ENCODE measurements around the gene SLC7A1.

Gene SLC7A1

GRCh38 chr13:29541400-29541799 lies 54.1 kb downstream of the SLC7A1 start:
- no peak for TF ChIP-seq MYC (IDR thresholded peaks at IDR 0.05; ENCODE audit: low read depth, low read length)
- TF ChIP-seq POLR2A (IDR thresholded peaks at IDR 0.05; ENCODE audit: extremely low read depth, insufficient read length): no peak
- TF ChIP-seq, protein P1, sequence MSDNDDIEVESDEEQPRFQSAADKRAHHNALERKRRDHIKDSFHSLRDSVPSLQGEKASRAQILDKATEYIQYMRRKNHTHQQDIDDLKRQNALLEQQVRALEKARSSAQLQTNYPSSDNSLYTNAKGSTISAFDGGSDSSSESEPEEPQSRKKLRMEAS (IDR thresholded peaks at IDR 0.05; ENCODE audit: low read depth, low read length): no peak
- TF ChIP-seq, protein P2, sequence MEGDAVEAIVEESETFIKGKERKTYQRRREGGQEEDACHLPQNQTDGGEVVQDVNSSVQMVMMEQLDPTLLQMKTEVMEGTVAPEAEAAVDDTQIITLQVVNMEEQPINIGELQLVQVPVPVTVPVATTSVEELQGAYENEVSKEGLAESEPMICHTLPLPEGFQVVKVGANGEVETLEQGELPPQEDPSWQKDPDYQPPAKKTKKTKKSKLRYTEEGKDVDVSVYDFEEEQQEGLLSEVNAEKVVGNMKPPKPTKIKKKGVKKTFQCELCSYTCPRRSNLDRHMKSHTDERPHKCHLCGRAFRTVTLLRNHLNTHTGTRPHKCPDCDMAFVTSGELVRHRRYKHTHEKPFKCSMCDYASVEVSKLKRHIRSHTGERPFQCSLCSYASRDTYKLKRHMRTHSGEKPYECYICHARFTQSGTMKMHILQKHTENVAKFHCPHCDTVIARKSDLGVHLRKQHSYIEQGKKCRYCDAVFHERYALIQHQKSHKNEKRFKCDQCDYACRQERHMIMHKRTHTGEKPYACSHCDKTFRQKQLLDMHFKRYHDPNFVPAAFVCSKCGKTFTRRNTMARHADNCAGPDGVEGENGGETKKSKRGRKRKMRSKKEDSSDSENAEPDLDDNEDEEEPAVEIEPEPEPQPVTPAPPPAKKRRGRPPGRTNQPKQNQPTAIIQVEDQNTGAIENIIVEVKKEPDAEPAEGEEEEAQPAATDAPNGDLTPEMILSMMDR (IDR thresholded peaks at IDR 0.05; ENCODE audit: low read depth, low read length): no peak
- H3K4me3 ChIP-seq (ENCODE audit: low read depth, low read length): no peak overlapping the region
- DNase-seq (ENCODE audit: low read depth): no peak

GRCh38 chr13:29540799-29541198 lies 54.7 kb downstream of the SLC7A1 start:
- H3K4me3 ChIP-seq (ENCODE audit: low read depth, low read length): no peak overlapping the region
- no peak for TF ChIP-seq POLR2A (IDR thresholded peaks at IDR 0.05; ENCODE audit: extremely low read depth, insufficient read length)
- no peak for DNase-seq (ENCODE audit: low read depth)

DNA sequence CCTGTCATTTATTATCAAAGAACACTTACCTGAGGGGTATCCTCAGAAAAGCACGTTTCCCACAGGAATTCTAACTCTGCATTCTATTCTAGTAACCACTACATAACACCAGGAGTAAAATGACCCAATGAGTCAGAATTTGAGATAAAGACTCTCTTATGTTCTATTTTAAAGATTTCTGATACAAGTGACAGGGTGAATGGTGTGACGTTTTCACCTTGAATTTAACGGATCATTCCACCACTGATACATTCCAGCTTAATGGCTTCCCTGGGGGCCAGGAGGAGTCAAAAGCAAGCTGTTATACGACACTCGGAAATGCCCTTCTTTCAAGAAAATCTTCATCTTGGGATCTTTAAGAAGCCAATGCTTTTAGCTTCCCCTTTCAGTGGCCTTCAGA lies 55.2 kb downstream of the SLC7A1 start:
- TF ChIP-seq, protein P1 (IDR thresholded peaks at IDR 0.05; ENCODE audit: low read depth, low read length): no peak
- no peak overlapping the region for H3K4me3 ChIP-seq (ENCODE audit: low read depth, low read length)

GRCh38 chr13:29539856-29540255 lies 55.6 kb downstream of the SLC7A1 start:
- DNase-seq (ENCODE audit: low read depth): no peak
- TF ChIP-seq MYC (IDR thresholded peaks at IDR 0.05; ENCODE audit: low read depth, low read length) (no peak), POLR2A (IDR thresholded peaks at IDR 0.05; ENCODE audit: extremely low read depth, insufficient read length) (no peak)
- TF ChIP-seq, protein P2 (IDR thresholded peaks at IDR 0.05; ENCODE audit: low read depth, low read length): no peak
- TF ChIP-seq, protein P1 (IDR thresholded peaks at IDR 0.05; ENCODE audit: low read depth, low read length): no peak
- H3K4me3 ChIP-seq (ENCODE audit: low read depth, low read length): no peak overlapping the region

More for the DNA sequence above, 55.2 kb downstream of the SLC7A1 start:
- no peak for DNase-seq (ENCODE audit: low read depth)

GRCh38 chr13:29538652-29539040 lies 56.8 kb downstream of the SLC7A1 start:
- TF ChIP-seq, protein P1 (IDR thresholded peaks at IDR 0.05; ENCODE audit: low read depth, low read length): no peak
- TF ChIP-seq, protein P2 (IDR thresholded peaks at IDR 0.05; ENCODE audit: low read depth, low read length): no peak
- TF ChIP-seq POLR2A (IDR thresholded peaks at IDR 0.05; ENCODE audit: extremely low read depth, insufficient read length): no peak
- no peak for TF ChIP-seq MYC (IDR thresholded peaks at IDR 0.05; ENCODE audit: low read depth, low read length)
- no peak for DNase-seq (ENCODE audit: low read depth)
- no peak overlapping the region for H3K4me3 ChIP-seq (ENCODE audit: low read depth, low read length)

GRCh38 chr13:29537736-29538651 lies 57.5 kb downstream of the SLC7A1 start:
- no peak for DNase-seq (ENCODE audit: low read depth)
- TF ChIP-seq POLR2A (IDR thresholded peaks at IDR 0.05; ENCODE audit: extremely low read depth, insufficient read length) (no peak), MYC (IDR thresholded peaks at IDR 0.05; ENCODE audit: low read depth, low read length) (no peak)
- no peak overlapping the region for H3K4me3 ChIP-seq (ENCODE audit: low read depth, low read length)

DNA sequence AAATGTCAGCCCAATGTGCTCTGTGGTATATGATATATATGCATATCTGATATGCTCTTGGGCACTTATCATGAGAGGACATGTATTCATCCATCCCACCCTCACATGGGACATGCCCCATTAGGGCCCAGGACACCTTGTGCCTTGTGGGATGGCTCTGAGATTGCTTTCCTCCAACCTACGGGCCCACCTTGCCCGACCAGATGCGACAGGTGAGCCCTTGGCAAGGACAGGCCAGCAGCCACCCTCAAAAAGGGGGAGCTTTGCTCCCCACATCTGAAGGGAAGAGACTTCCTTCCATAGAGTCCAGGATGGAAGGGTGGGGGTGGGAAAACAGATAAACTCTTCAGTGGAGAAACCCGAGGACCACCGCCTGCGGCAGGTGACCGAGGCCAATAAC lies 58.6 kb downstream of the SLC7A1 start:
- H3K4me3 ChIP-seq (ENCODE audit: low read depth, low read length): no peak overlapping the region
- no peak for DNase-seq (ENCODE audit: low read depth)
- TF ChIP-seq, protein P2 (IDR thresholded peaks at IDR 0.05; ENCODE audit: low read depth, low read length): no peak
- no peak for TF ChIP-seq POLR2A (IDR thresholded peaks at IDR 0.05; ENCODE audit: extremely low read depth, insufficient read length)
- TF ChIP-seq MYC (IDR thresholded peaks at IDR 0.05; ENCODE audit: low read depth, low read length): no peak
- TF ChIP-seq, protein P1 (IDR thresholded peaks at IDR 0.05; ENCODE audit: low read depth, low read length): no peak

Data from NB4 (cell line).